ENCODE results near the gene ATN1. TPM values are rescaled to one million over a fixed set of nuclear protein-coding genes. Genes with fewer than 3 reads are reported as not detected.

ATN1 gene
- 21.8 and 35.8 TPM in 2 replicates for total RNA-seq

GRCh38 chr12:6927379-6928021 is at the start of gene ATN1:
ATN1 (plus strand) TSS chr12:6927959; CDS start chr12:6934002, 6,043 bp downstream.

GRCh38 chr12:6904280-6905276 is 23.2 kb upstream of the ATN1 start, which contains the start of gene LRRC23:
LRRC23 (plus strand) TSS chr12:6904822; CDS start chr12:6905634, 812 bp downstream.

GRCh38 chr12:6914246-6914946 is 13.4 kb upstream of the ATN1 start, which contains the start of gene ENO2:
ENO2 (plus strand) TSS chr12:6914580; CDS start chr12:6915833, 1,253 bp downstream.

GRCh38 chr12:6943722-6944380 is 16.1 kb downstream of the ATN1 start, which contains the start of the genes C12orf57 and RNU7-1:
C12orf57 (plus strand) TSS chr12:6944022; CDS start chr12:6944122, 100 bp downstream.
RNU7-1 (plus strand) TSS chr12:6943816.

GRCh38 chr12:6950811-6951540 is 23.2 kb downstream of the ATN1 start, which contains the start of gene PTPN6:
PTPN6 (plus strand) TSS chr12:6951356; CDS start chr12:6951513, 157 bp downstream.

Other genes with a start within 250 kb of the ATN1 start
- gene ZNF384, start 238.6 kb upstream of the ATN1 start, total RNA-seq, result 16.4 and 16.8 TPM in 2 replicates
- 1.1 and 1.3 TPM in 2 replicates for gene PIANP, start 227.1 kb upstream of the ATN1 start, total RNA-seq
- gene COPS7A, start 203.9 kb upstream of the ATN1 start, total RNA-seq, result 145 and 173 TPM in 2 replicates
- 158 and 166 TPM in 2 replicates for gene MLF2, start 174.8 kb upstream of the ATN1 start, total RNA-seq
- gene PTMS, start 161.6 kb upstream of the ATN1 start, total RNA-seq, result 45.0 and 47.1 TPM in 2 replicates
- not detected in 2 replicates for gene LAG3, start 155.4 kb upstream of the ATN1 start, total RNA-seq
- gene CD4, start 138.4 kb upstream of the ATN1 start, total RNA-seq, result 0.26 and 13.2 TPM in 2 replicates
- 2.7 and 6.6 TPM in 2 replicates for gene GPR162, start 106.1 kb upstream of the ATN1 start, total RNA-seq
- gene P3H3, start 99.6 kb upstream of the ATN1 start, total RNA-seq, result 170 and 258 TPM in 2 replicates
- gene GNB3, start 87.0 kb upstream of the ATN1 start, total RNA-seq, result 2.0 and 3.2 TPM in 2 replicates
- 3.5 and 6.3 TPM in 2 replicates for gene CDCA3, start 76.7 kb upstream of the ATN1 start, total RNA-seq
- 90.6 and 117 TPM in 2 replicates for gene USP5, start 75.8 kb upstream of the ATN1 start, total RNA-seq
- gene TPI1, start 60.4 kb upstream of the ATN1 start, total RNA-seq, result 1,691 and 1,978 TPM in 2 replicates
- 4.8 and 6.3 TPM in 2 replicates for gene SPSB2, start 54.7 kb upstream of the ATN1 start, total RNA-seq
- gene LRRC23, start 23.1 kb upstream of the ATN1 start, total RNA-seq, result 12.4 and 13.3 TPM in 2 replicates
- 153 and 183 TPM in 2 replicates for gene ENO2, start 13.4 kb upstream of the ATN1 start, total RNA-seq
- not detected in 2 replicates for gene RNU7-1, start 15.9 kb downstream of the ATN1 start, total RNA-seq
- 64.3 and 91.7 TPM in 2 replicates for gene C12orf57, start 16.1 kb downstream of the ATN1 start, total RNA-seq
- 0.13 and 0.30 TPM in 2 replicates for gene PTPN6, start 23.4 kb downstream of the ATN1 start, total RNA-seq
- 90.6 and 91.1 TPM in 2 replicates for gene PHB2, start 42.7 kb downstream of the ATN1 start, total RNA-seq
- gene EMG1, start 43.0 kb downstream of the ATN1 start, total RNA-seq, result 28.8 and 32.3 TPM in 2 replicates
- gene LPCAT3, start 90.5 kb downstream of the ATN1 start, total RNA-seq, result 11.3 and 12.6 TPM in 2 replicates
- gene C1S, start 132.8 kb downstream of the ATN1 start, total RNA-seq, result 339 and 458 TPM in 2 replicates
- 340 and 347 TPM in 2 replicates for gene C1R, start 164.5 kb downstream of the ATN1 start, total RNA-seq
- 43.7 and 66.3 TPM in 2 replicates for gene C1RL, start 181.3 kb downstream of the ATN1 start, total RNA-seq
- gene RBP5, start 200.9 kb downstream of the ATN1 start, total RNA-seq, result not detected in 2 replicates
- 20.5 and 39.0 TPM in 2 replicates for gene CLSTN3, start 202.4 kb downstream of the ATN1 start, total RNA-seq

Measured in smooth muscle cell of the pulmonary artery (primary cell).